Mesodermal cell (in vitro differentiated cells): Measurements from ENCODE around the gene SH3GLB2.
"Not testable (repeated sequence)": the region's sequence is repeated elsewhere in the genome, so short reads cannot be mapped to it uniquely, and the experiment has no call there.

ENCODE experiments used
- H3K27ac ChIP-seq: 2 replicates; pipeline ENCODE4 v1.7.0; 2013; ENCODE audit warnings: mild to moderate bottlenecking, low read depth, low read length, moderate library complexity; ENCODE audit not compliant: severe bottlenecking
- H3K36me3 ChIP-seq: 2 replicates; pipeline ENCODE4 v1.7.1; 2013; ENCODE audit warnings: mild to moderate bottlenecking, low read length, moderate library complexity; ENCODE audit not compliant: control insufficient read depth, insufficient read depth
- H3K4me1 ChIP-seq: one replicate; pipeline ENCODE4 v1.7.1; 2013; ENCODE audit warnings: mild to moderate bottlenecking, low read length; ENCODE audit not compliant: insufficient read depth, control insufficient read depth, poor library complexity, severe bottlenecking
- H3K4me3 ChIP-seq: 2 replicates; pipeline ENCODE4 v1.7.0; 2013; ENCODE audit warnings: low read length, control low read depth, mild to moderate bottlenecking; ENCODE audit not compliant: insufficient read depth, poor library complexity, severe bottlenecking; ENCODE audit errors: extremely low read depth
- H3K9me3 ChIP-seq: 2 replicates; pipeline ENCODE4 v1.7.1; 2013; ENCODE audit warnings: mild to moderate bottlenecking, low read length, moderate library complexity; ENCODE audit not compliant: control insufficient read depth
- WGBS, 2 experiments: methylation state at CpG; one replicate each; pipeline ENCODE4 v1.1.5; 2013; ENCODE audit warnings: missing lambda C conversion rate in 2 of 2; ENCODE audit not compliant: insufficient coverage in 2 of 2; 5-methylcytosine and 5-hydroxymethylcytosine counted together

SH3GLB2 gene

GRCh38 chr9:129007766-129008468 is 20.2 kb downstream of the SH3GLB2 start:
- Histone ChIP-seq H3K9me3 (no peaks in the 10 kb centered on the region), H3K4me3 (no peak overlapping the region), H3K27ac (no peak overlapping the region), H3K4me1 (no peaks in the 10 kb centered on the region), H3K36me3 (peaks cover 73% of the 10 kb centered on the region)
- WGBS, 2 experiments = 93 to 98% methylated on average over 10 to 12 of the region's 18 CpGs

DNA sequence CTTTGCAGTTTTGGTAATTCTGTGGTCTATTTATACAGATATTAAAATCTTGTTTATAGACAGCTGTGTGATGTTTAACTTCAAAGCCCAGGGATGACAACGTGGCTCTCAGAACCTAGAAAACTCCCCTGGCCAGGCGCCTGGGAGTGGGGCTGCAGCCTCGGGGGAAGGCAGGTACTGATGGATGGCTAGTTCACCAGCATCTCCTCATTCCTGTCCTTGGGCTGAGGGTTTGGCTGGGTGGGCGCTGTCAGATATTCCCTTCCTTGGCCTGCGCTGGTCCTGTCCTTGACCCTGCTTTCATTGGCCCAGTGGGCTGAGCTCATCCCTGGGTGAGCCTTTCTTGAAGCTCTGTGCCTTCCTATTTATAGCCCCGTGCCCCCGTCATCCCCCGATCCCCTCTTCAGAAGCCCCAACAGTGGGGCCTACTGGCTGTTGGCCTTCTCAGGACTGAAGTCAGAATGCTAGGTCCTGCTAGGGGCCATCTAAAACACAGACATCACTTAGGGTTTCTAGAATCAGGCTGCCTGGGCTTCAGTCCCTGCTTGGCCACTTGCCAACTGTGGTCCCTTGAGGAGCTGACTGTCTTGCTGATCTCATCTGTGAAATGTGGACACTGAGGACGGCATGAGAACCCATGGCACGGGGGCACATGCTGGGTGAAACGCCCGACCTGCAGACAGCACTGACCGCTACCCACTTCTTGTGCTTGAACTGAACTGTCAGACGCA is 20.9 kb downstream of the SH3GLB2 start:
- H3K4me3 ChIP-seq = no peak overlapping the region
- H3K9me3 ChIP-seq = no peaks in the 10 kb centered on the region
- H3K36me3 ChIP-seq = peaks cover 73% of the 10 kb centered on the region
- no peaks in the 10 kb centered on the region for H3K4me1 ChIP-seq
- 96 to 98% methylated on average over 11 to 13 of the region's 14 CpGs for WGBS, 2 experiments
- no peak overlapping the region for H3K27ac ChIP-seq

GRCh38 chr9:129006328-129007034 is 21.6 kb downstream of the SH3GLB2 start:
- Histone ChIP-seq H3K36me3 (peaks cover 73% of the 10 kb centered on the region), H3K4me1 (no peaks in the 10 kb centered on the region), H3K9me3 (no peaks in the 10 kb centered on the region), H3K4me3 (no peak overlapping the region), H3K27ac (peak overlapping the region; percentile 29)
- WGBS, 2 experiments = 77 to 99% methylated on average over 10 to 17 of the region's 21 CpGs

DNA sequence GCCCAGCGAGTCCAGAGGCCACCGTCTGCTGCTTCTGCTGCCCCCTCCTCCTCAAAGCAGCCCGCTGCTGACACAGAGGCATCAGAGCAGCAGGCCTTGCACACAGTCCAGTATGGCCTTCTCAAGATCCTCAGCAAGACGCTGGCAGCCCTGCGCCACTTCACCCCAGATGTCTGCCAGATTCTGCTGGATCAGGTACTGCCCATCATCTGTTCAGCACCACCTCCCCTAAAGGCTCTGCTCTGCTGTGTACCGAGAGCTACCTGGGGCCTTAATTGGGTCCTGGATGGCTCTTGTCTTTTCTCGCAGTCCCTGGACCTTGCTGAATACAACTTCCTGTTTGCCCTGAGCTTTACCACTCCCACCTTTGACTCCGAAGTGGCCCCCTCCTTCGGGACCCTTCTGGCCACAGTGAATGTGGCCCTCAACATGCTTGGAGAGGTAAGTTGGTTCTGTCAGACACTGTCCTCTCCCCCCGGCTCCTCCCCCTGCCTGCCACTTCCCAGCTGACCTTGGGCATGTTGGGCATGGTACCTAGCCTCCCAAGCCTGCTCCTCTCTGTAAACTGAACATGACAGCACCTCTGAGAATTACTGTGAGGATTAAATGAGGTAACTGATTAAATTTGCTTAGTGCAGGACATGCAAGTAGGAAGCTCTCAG is 22.7 kb downstream of the SH3GLB2 start:
- no peak overlapping the region for H3K27ac ChIP-seq
- H3K36me3 ChIP-seq = peaks cover 81% of the 10 kb centered on the region
- H3K4me1 ChIP-seq = peaks cover 2% of the 10 kb centered on the region
- H3K9me3 ChIP-seq = no peaks in the 10 kb centered on the region
- WGBS, 2 experiments = 97 to 98% methylated on average over 8 to 10 of the region's 10 CpGs
- no peak overlapping the region for H3K4me3 ChIP-seq

- H3K27ac ChIP-seq, H3K4me3 ChIP-seq, H3K9me3 ChIP-seq, H3K4me1 ChIP-seq: not testable (repeated sequence)
- WGBS, 2 experiments = 100% methylated on average over 1 to 2 of the region's 6 CpGs
- H3K36me3 ChIP-seq = peaks cover 87% of the 10 kb centered on the region
These were observed 24.0 kb downstream of the SH3GLB2 start for GRCh38 chr9:129004173-129004572.

DNA sequence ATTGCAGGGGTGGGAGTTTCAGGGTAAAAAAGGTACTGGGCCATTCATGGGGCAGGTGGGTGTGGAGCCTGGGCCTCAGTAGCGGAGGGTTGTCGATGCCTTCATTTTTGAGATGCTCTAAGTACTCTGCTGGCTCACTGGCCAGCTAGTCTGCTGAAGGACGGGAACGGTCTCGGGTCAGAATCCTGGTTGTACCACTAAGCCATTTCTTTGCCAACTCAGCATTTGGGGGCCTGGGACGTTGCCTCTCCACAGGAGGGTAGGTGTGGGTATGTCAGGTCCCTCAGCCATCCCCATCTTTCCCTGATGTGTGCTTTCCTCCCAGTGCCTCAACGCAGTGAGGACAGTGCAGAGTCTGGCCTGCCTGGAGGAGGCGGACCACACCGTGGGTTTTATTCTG is 25.1 kb downstream of the SH3GLB2 start:
- 90 to 97% methylated on average over 6 to 8 of the region's 9 CpGs for WGBS, 2 experiments
- Histone ChIP-seq H3K4me3 (no peak overlapping the region), H3K9me3 (no peaks in the 10 kb centered on the region), H3K36me3 (peaks cover 91% of the 10 kb centered on the region), H3K27ac (no peak overlapping the region), H3K4me1 (peaks cover 2% of the 10 kb centered on the region)

DNA sequence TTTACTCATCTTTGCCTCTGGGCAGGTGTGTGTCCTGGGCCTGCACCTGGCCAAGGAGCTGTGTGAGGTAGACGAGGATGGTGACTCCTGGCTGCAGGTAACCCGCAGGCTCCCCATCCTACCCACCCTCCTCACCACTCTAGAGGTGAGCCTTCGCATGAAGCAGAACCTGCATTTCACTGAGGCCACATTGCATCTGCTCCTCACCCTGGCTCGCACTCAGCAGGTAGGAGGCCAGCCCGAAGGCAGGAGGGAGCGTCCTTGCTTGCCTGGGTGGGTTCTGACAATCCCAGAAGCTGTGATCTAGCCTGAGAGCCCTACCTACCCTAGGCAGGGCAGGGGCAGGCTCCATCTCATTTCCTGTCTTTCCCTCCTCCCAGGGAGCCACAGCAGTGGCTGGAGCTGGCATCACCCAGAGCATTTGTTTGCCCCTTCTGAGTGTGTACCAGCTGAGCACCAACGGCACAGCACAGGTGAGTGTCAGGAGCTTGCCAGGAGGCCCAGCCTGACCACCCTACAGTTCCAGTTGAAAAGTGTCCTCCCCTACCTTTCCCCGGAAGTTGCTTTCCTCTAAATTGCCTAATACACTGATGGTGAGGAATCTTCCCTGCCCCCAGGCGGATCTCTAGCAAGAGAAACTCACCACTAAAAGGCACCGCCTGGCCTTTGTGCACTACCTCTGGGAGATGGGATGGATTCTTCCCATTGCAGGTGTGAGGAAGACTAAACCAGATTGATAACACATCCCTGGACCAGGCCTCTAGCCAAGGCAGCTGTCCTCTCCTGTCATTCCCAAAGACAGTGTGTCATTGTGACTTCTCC is 26.4 kb downstream of the SH3GLB2 start:
- Histone ChIP-seq H3K4me3 (no peak overlapping the region), H3K36me3 (peaks cover 92% of the 10 kb centered on the region), H3K9me3 (no peaks in the 10 kb centered on the region), H3K27ac (no peak overlapping the region), H3K4me1 (peaks cover 2% of the 10 kb centered on the region)
- WGBS, 2 experiments = 100% methylated on average over 6 of the region's 10 CpGs

- H3K36me3 ChIP-seq = peaks cover 92% of the 10 kb centered on the region
- H3K9me3 ChIP-seq = no peaks in the 10 kb centered on the region
- peaks cover 2% of the 10 kb centered on the region for H3K4me1 ChIP-seq
- WGBS, 2 experiments = 95 to 96% methylated on average over 10 to 11 of the region's 13 CpGs
- H3K27ac ChIP-seq = no peak overlapping the region
- no peak overlapping the region for H3K4me3 ChIP-seq
These were observed 28.4 kb downstream of the SH3GLB2 start for GRCh38 chr9:128999581-129000206.

DNA sequence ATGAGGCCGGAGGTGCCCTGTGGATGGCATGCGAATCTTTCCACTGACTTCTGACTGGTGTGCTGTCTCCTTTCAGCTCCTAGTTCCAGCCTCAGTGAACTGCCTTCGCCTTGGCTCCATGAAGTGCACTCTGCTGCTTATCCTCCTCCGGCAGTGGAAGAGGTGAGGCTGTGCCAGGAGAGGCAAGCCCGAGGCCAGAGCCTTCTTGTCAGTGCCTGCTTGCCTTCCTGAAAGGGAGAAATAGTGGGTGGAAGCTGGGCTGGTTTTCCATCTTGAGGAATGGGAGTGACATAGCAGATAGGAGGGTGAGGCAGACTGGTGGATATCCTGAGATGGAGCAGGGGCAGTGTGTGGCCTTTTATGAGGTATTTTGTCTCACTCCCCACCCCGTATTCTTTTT is 29.7 kb downstream of the SH3GLB2 start:
- Histone ChIP-seq H3K36me3 (peaks cover 99% of the 10 kb centered on the region), H3K4me1 (peaks cover 2% of the 10 kb centered on the region), H3K9me3 (no peaks in the 10 kb centered on the region), H3K27ac (no peak overlapping the region), H3K4me3 (no peak overlapping the region)
- 96 to 100% methylated on average over 5 of the region's 6 CpGs for WGBS, 2 experiments
